ENCODE results near the gene NDUFB4.

Gene NDUFB4

GRCh38 chr3:120587332-120587975 is 8.7 kb upstream of the NDUFB4 start:
- ChIA-PET CTCF (interaction anchor here (0.6 to 0.8 kb wide), 3 partner anchors 29 to 188 kb away, joined by 3 read pairs; no protein-coding TSS in a partner anchor), POLR2A (no interaction called here)
- Histone ChIP-seq H3K9me3 (ENCODE audit: control extremely low read depth in 1 of 5, control insufficient read depth in 4 of 5, insufficient read depth in 2 of 5, low read depth in 1 of 5, low read length in 4 of 5) (no peaks in the 10 kb centered on the region), H3K36me3 (ENCODE audit: control insufficient read depth in 4 of 4, insufficient read depth in 4 of 4, low read length in 3 of 4) (no peaks in the 10 kb centered on the region), H3K27me3 (replicated peaks in 2 of 5; ENCODE audit: control insufficient read depth in 4 of 5, insufficient read depth in 5 of 5, low read length in 4 of 5) (no peaks in the 10 kb centered on the region), H3K27ac (ENCODE audit: insufficient read depth in 1 of 2, low read depth in 1 of 2, low read length in 2 of 2, poor library complexity in 1 of 2, severe bottlenecking in 2 of 2) (no peak overlapping the region), H3K4me3 (ENCODE audit: control insufficient read depth in 1 of 7, extremely low read depth in 1 of 7, insufficient read depth in 4 of 7, low read depth in 2 of 7, low read length in 6 of 7) (no peak overlapping the region), H3K4me1 (ENCODE audit: control extremely low read depth in 1 of 4, control insufficient read depth in 4 of 4, insufficient read depth in 4 of 4, low read length in 3 of 4) (no peaks in the 10 kb centered on the region)
- 100% methylated on average over 1 of the region's 3 CpGs for WGBS (ENCODE audit: insufficient coverage)
- no peak for DNase-seq

GRCh38 chr3:120595788-120596115 is 384 bp upstream of the NDUFB4 start:
- ChIA-PET CTCF (interaction anchor here (1.4 to 2.2 kb wide), 4 partner anchors 28 to 199 kb away, joined by 4 to 10 read pairs (median 7); no protein-coding TSS in a partner anchor), POLR2A (interaction anchor here (0.6 kb wide), 1 partner anchor 1186 kb away, joined by 3 read pairs; no protein-coding TSS in a partner anchor)
- Histone ChIP-seq H3K4me3 (ENCODE audit: control insufficient read depth in 1 of 7, extremely low read depth in 1 of 7, insufficient read depth in 4 of 7, low read depth in 2 of 7, low read length in 6 of 7) (peak overlapping the region; percentile 42 to 94 (median 89)), H3K27me3 (replicated peaks in 2 of 5; ENCODE audit: control insufficient read depth in 4 of 5, insufficient read depth in 5 of 5, low read length in 4 of 5) (no peaks in the 10 kb centered on the region), H3K4me1 (ENCODE audit: control extremely low read depth in 1 of 4, control insufficient read depth in 4 of 4, insufficient read depth in 4 of 4, low read length in 3 of 4) (peaks cover 3 to 29% (median 8%) of the 10 kb centered on the region in 4 experiments), H3K9me3 (ENCODE audit: control extremely low read depth in 1 of 5, control insufficient read depth in 4 of 5, insufficient read depth in 2 of 5, low read depth in 1 of 5, low read length in 4 of 5) (no peaks in the 10 kb centered on the region), H3K27ac (ENCODE audit: insufficient read depth in 1 of 2, low read depth in 1 of 2, low read length in 2 of 2, poor library complexity in 1 of 2, severe bottlenecking in 2 of 2) (peak overlapping the region in 1 of 2 experiments; percentile 96), H3K36me3 (ENCODE audit: control insufficient read depth in 4 of 4, insufficient read depth in 4 of 4, low read length in 3 of 4) (peaks cover 5 to 28% (median 15%) of the 10 kb centered on the region in 4 experiments)
- no peak for DNase-seq
- WGBS (ENCODE audit: insufficient coverage) = no CpG with 5 or more reads among the region's 4 CpGs

- peak overlapping the region; percentile 42 to 94 (median 89) for H3K4me3 ChIP-seq (ENCODE audit: control insufficient read depth in 1 of 7, extremely low read depth in 1 of 7, insufficient read depth in 4 of 7, low read depth in 2 of 7, low read length in 6 of 7)
- H3K9me3 ChIP-seq (ENCODE audit: control extremely low read depth in 1 of 5, control insufficient read depth in 4 of 5, insufficient read depth in 2 of 5, low read depth in 1 of 5, low read length in 4 of 5) = no peaks in the 10 kb centered on the region
- no peak for DNase-seq
- H3K27me3 ChIP-seq (replicated peaks in 2 of 5; ENCODE audit: control insufficient read depth in 4 of 5, insufficient read depth in 5 of 5, low read length in 4 of 5) = no peaks in the 10 kb centered on the region
- H3K27ac ChIP-seq (ENCODE audit: insufficient read depth in 1 of 2, low read depth in 1 of 2, low read length in 2 of 2, poor library complexity in 1 of 2, severe bottlenecking in 2 of 2) = peak overlapping the region; percentile 94 to 96
- CTCF ChIA-PET = interaction anchor here (0.6 to 2.2 kb wide), 5 partner anchors 29 to 198 kb away, joined by 3 to 10 read pairs (median 5); no protein-coding TSS in a partner anchor
- WGBS (ENCODE audit: insufficient coverage) = no CpG with 5 or more reads among the region's 3 CpGs
- POLR2A ChIA-PET = interaction anchor here (0.6 to 1.1 kb wide), 2 partner anchors 45 to 1017 kb away, joined by 3 read pairs; no protein-coding TSS in a partner anchor
- peaks cover 6 to 38% (median 22%) of the 10 kb centered on the region in 4 experiments for H3K36me3 ChIP-seq (ENCODE audit: control insufficient read depth in 4 of 4, insufficient read depth in 4 of 4, low read length in 3 of 4)
- peaks cover 3 to 29% (median 8%) of the 10 kb centered on the region in 4 experiments for H3K4me1 ChIP-seq (ENCODE audit: control extremely low read depth in 1 of 4, control insufficient read depth in 4 of 4, insufficient read depth in 4 of 4, low read length in 3 of 4)
These were observed 702 bp downstream of the NDUFB4 start for GRCh38 chr3:120596853-120597223.

- POLR2A ChIA-PET = interaction anchor here (0.6 to 1.1 kb wide), 2 partner anchors 45 to 1016 kb away, joined by 3 read pairs; no protein-coding TSS in a partner anchor
- Histone ChIP-seq H3K4me3 (ENCODE audit: control insufficient read depth in 1 of 7, extremely low read depth in 1 of 7, insufficient read depth in 4 of 7, low read depth in 2 of 7, low read length in 6 of 7) (peak overlapping the region in 6 of 7 experiments; percentile 27 to 94 (median 56)), H3K4me1 (ENCODE audit: control extremely low read depth in 1 of 4, control insufficient read depth in 4 of 4, insufficient read depth in 4 of 4, low read length in 3 of 4) (peaks cover 3 to 29% (median 8%) of the 10 kb centered on the region in 4 experiments)
These were observed 1.4 kb downstream of the NDUFB4 start for GRCh38 chr3:120597445-120598049.

GRCh38 chr3:120599211-120599610 is 3.1 kb downstream of the NDUFB4 start:
- Histone ChIP-seq H3K4me1 (ENCODE audit: control extremely low read depth in 1 of 4, control insufficient read depth in 4 of 4, insufficient read depth in 4 of 4, low read length in 3 of 4) (peaks cover 3 to 29% (median 8%) of the 10 kb centered on the region in 4 experiments), H3K27ac (ENCODE audit: insufficient read depth in 1 of 2, low read depth in 1 of 2, low read length in 2 of 2, poor library complexity in 1 of 2, severe bottlenecking in 2 of 2) (peak overlapping the region in 1 of 2 experiments; percentile 50), H3K4me3 (ENCODE audit: control insufficient read depth in 1 of 7, extremely low read depth in 1 of 7, insufficient read depth in 4 of 7, low read depth in 2 of 7, low read length in 6 of 7) (no peak overlapping the region), H3K9me3 (ENCODE audit: control extremely low read depth in 1 of 5, control insufficient read depth in 4 of 5, insufficient read depth in 2 of 5, low read depth in 1 of 5, low read length in 4 of 5) (no peaks in the 10 kb centered on the region), H3K36me3 (ENCODE audit: control insufficient read depth in 4 of 4, insufficient read depth in 4 of 4, low read length in 3 of 4) (peaks cover 11 to 52% (median 33%) of the 10 kb centered on the region in 4 experiments), H3K27me3 (replicated peaks in 2 of 5; ENCODE audit: control insufficient read depth in 4 of 5, insufficient read depth in 5 of 5, low read length in 4 of 5) (no peaks in the 10 kb centered on the region)
- no peak for DNase-seq
- CTCF ChIA-PET = no interaction called here
- POLR2A ChIA-PET = no interaction called here
- WGBS (ENCODE audit: insufficient coverage) = 90% methylated on average over 2 of the region's 3 CpGs

More at GRCh38 chr3:120597445-120598049, 1.4 kb downstream of the NDUFB4 start:
- no CpG with 5 or more reads among the region's 1 CpG for WGBS (ENCODE audit: insufficient coverage)
- H3K27me3 ChIP-seq (replicated peaks in 2 of 5; ENCODE audit: control insufficient read depth in 4 of 5, insufficient read depth in 5 of 5, low read length in 4 of 5) = no peaks in the 10 kb centered on the region
- no peaks in the 10 kb centered on the region for H3K9me3 ChIP-seq (ENCODE audit: control extremely low read depth in 1 of 5, control insufficient read depth in 4 of 5, insufficient read depth in 2 of 5, low read depth in 1 of 5, low read length in 4 of 5)
- peak in 2 of 3 donors; percentile 9 to 11 for DNase-seq
- H3K27ac ChIP-seq (ENCODE audit: insufficient read depth in 1 of 2, low read depth in 1 of 2, low read length in 2 of 2, poor library complexity in 1 of 2, severe bottlenecking in 2 of 2) = peak overlapping the region in 1 of 2 experiments; percentile 50
- H3K36me3 ChIP-seq (ENCODE audit: control insufficient read depth in 4 of 4, insufficient read depth in 4 of 4, low read length in 3 of 4) = peaks cover 11 to 44% (median 26%) of the 10 kb centered on the region in 4 experiments
- CTCF ChIA-PET = interaction anchor here (0.6 to 1.4 kb wide), 4 partner anchors 37 to 197 kb away, joined by 3 to 5 read pairs (median 4); no protein-coding TSS in a partner anchor

GRCh38 chr3:120601554-120601953 is 5.4 kb downstream of the NDUFB4 start:
- DNase-seq = no peak
- ChIA-PET CTCF (interaction anchor here (1.1 to 1.5 kb wide), 3 partner anchors 12 to 193 kb away, joined by 3 to 4 read pairs (median 3); no protein-coding TSS in a partner anchor), POLR2A (interaction anchor here (0.6 kb wide), 1 partner anchor 192 kb away, joined by 5 read pairs; no protein-coding TSS in a partner anchor)
- H3K27me3 ChIP-seq (replicated peaks in 2 of 5; ENCODE audit: control insufficient read depth in 4 of 5, insufficient read depth in 5 of 5, low read length in 4 of 5) = no peaks in the 10 kb centered on the region
- H3K4me3 ChIP-seq (ENCODE audit: control insufficient read depth in 1 of 7, extremely low read depth in 1 of 7, insufficient read depth in 4 of 7, low read depth in 2 of 7, low read length in 6 of 7) = no peak overlapping the region
- peak overlapping the region in 1 of 2 experiments; percentile 31 for H3K27ac ChIP-seq (ENCODE audit: insufficient read depth in 1 of 2, low read depth in 1 of 2, low read length in 2 of 2, poor library complexity in 1 of 2, severe bottlenecking in 2 of 2)
- peaks cover 11 to 52% (median 33%) of the 10 kb centered on the region in 4 experiments for H3K36me3 ChIP-seq (ENCODE audit: control insufficient read depth in 4 of 4, insufficient read depth in 4 of 4, low read length in 3 of 4)
- H3K9me3 ChIP-seq (ENCODE audit: control extremely low read depth in 1 of 5, control insufficient read depth in 4 of 5, insufficient read depth in 2 of 5, low read depth in 1 of 5, low read length in 4 of 5) = no peaks in the 10 kb centered on the region
- 100% methylated on average over 2 of the region's 4 CpGs for WGBS (ENCODE audit: insufficient coverage)
- peaks cover 3 to 23% (median 7%) of the 10 kb centered on the region in 4 experiments for H3K4me1 ChIP-seq (ENCODE audit: control extremely low read depth in 1 of 4, control insufficient read depth in 4 of 4, insufficient read depth in 4 of 4, low read length in 3 of 4)
